ENCODE measurements around the gene PLEKHO2.

GRCh38 chr15:64841060-64841343 lies 713 bp upstream of the PLEKHO2 start:
- TF ChIP-seq CTCF (IDR thresholded peaks at IDR 0.05): no peak
- no peak for TF ChIP-seq POLR2A (IDR thresholded peaks at IDR 0.05)
